ENCODE measurements around the gene PLK5. TPM values are rescaled to one million over a fixed set of nuclear protein-coding genes. Genes with fewer than 3 reads are reported as not detected.

Gene PLK5
- total and polyA plus RNA-seq, 2 donors (not counting 1 experiment from before 2014, with no cell fraction given), result not detected

DNA sequence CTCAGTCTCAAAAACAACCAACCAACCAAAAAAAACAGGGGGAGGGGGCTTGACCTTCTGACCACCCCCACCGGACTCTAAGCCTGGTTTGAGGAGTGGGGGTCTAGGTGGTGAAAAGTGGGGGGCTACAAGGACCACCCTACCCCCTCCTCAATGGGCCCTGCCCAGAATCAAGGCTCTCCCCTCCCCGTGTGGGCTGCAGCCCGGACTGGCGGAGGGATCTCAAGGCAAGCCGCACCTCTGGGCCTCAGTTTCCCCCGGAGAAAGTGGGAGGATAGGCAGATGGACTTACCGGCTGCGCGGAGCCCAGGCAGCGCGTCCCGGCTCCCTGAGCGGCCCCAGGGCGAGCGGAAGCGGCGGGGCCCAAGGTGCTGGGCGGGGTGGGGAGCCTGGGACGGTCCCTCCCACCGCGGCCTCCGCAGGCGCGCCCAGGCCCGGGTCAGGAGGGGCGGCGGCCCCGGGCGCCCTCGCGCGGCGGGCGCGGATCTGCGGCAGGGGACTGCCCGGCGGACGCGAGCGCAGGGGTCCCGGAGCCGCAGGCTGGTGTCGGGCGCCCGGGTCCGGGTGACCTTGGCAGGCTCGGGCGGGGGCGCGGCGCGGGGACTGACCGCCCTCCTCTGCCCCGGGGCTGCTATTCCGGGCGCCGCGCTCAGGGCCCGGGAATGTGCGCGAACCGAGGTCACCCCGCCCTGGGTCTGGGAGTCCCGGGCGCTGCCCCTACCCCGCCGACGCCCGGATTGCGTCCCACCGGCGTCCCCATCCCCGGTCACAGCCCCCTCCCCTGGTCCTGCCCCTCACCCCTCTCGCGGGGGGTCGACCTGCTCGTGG lies 11.0 kb upstream of the PLK5 start, which contains the start of gene ADAMTSL5:
ADAMTSL5 (minus strand) TSS at position 349 of the 828 bp plus-strand sequence. CDS start 2,076 bp downstream, outside the sequence.
- ATAC-seq (ENCODE audit: low read depth), result peak; percentile 65
- no peaks in the 10 kb centered on the region for H4K20me1 ChIP-seq (ENCODE audit: control insufficient read depth, insufficient read depth, low read length, poor library complexity, severe bottlenecking)
- peaks cover 6% of the 10 kb centered on the region for H3K4me1 Mint-ChIP-seq
- no peaks in the 10 kb centered on the region for H3K79me2 ChIP-seq (ENCODE audit: control insufficient read depth, insufficient read depth, low read length)
- H3K36me3 ChIP-seq (replicated peaks in 1 of 2; ENCODE audit: control extremely low read depth in 1 of 2, control insufficient read depth in 1 of 2, extremely low read depth in 1 of 2, insufficient read depth in 2 of 2, low read length in 1 of 2), result no peaks in the 10 kb centered on the region
- peaks cover 0 to 39% (median 0%) of the 10 kb centered on the region in 3 donors for H3K9me3 ChIP-seq (ENCODE audit: control extremely low read depth in 1 of 3, control insufficient read depth in 2 of 3, insufficient read depth in 1 of 3, low read length in 2 of 3)
- H3K9ac ChIP-seq (ENCODE audit: low read length), result no peak within 1 kb of the TSS
- H3K4me3 Mint-ChIP-seq, result peak within 1 kb of the TSS; percentile 65
- H3K4me3 ChIP-seq (ENCODE audit: control extremely low read depth in 1 of 5, extremely low read depth in 1 of 5, insufficient read depth in 1 of 5, low read depth in 2 of 5, low read length in 4 of 5), result peak within 1 kb of the TSS in 3 of 5 experiments; percentile 8 to 25 (median 17)
- H3K27ac ChIP-seq (ENCODE audit: low read length in 2 of 2), result no peak within 1 kb of the TSS
- peaks cover 0 to 62% (median 14%) of the 10 kb centered on the region in 4 experiments for H3K27me3 ChIP-seq (replicated peaks in 1 of 4; ENCODE audit: control extremely low read depth in 1 of 4, control insufficient read depth in 3 of 4, insufficient read depth in 4 of 4, low read length in 3 of 4)
- intact Hi-C loops (cut with micrococcal nuclease), result no loop called here
- ChIA-PET POLR2A (no interaction called here), CTCF (no interaction called here)
- WGBS (ENCODE audit: insufficient coverage), result 3% methylated on average over 75 of the region's 78 CpGs
- H3K4me2 ChIP-seq (replicated peaks; ENCODE audit: low read depth, low read length, poor library complexity, severe bottlenecking), result peak within 1 kb of the TSS; percentile 74
- H3K4me1 ChIP-seq (ENCODE audit: control insufficient read depth in 2 of 2, insufficient read depth in 2 of 2, low read length in 2 of 2), result peaks cover 11 to 15% of the 10 kb centered on the region in 2 donors
- no peak within 1 kb of the TSS for H3K27ac Mint-ChIP-seq
- H2AFZ ChIP-seq (ENCODE audit: insufficient read depth, low read depth, low read length, poor library complexity, severe bottlenecking), result no peak within 1 kb of the TSS
- peaks cover 41% of the 10 kb centered on the region for H3K27me3 Mint-ChIP-seq
- no peak for TF ChIP-seq CTCF (IDR thresholded peaks at IDR 0.05)
- no peak for TF ChIP-seq EZH2 (IDR thresholded peaks at IDR 0.05; ENCODE audit: borderline replicate concordance, insufficient read depth, low read depth, low read length, poor library complexity, severe bottlenecking)
- peak; percentile 53 for DNase-seq
- H3K9me3 Mint-ChIP-seq (ENCODE audit: insufficient read depth), result no peaks in the 10 kb centered on the region
